BLaER1 (cell line): ENCODE measurements around the gene GRAMD1A.

Experiments used
- H3K27ac ChIP-seq: shearing (Covaris generic); formaldehyde crosslinking; 2 replicates; pipeline ENCODE4 v1.8.1; 2022
- H3K27me3 ChIP-seq: shearing (Covaris generic); formaldehyde crosslinking; 2 replicates; pipeline ENCODE4 v1.8.1; 2022
- H3K36me3 ChIP-seq: shearing (Covaris generic); formaldehyde crosslinking; 2 replicates; pipeline ENCODE4 v1.8.1; 2022
- H3K4me1 ChIP-seq: shearing (Covaris generic); formaldehyde crosslinking; 2 replicates; pipeline ENCODE4 v1.8.1; 2022
- H3K4me2 ChIP-seq: shearing (Covaris generic); formaldehyde crosslinking; 2 replicates; pipeline ENCODE4 v1.8.1; 2022
- H3K4me3 ChIP-seq: shearing (Covaris generic); formaldehyde crosslinking; 2 replicates; pipeline ENCODE4 v1.8.1; 2022
- H3K9ac ChIP-seq: shearing (Covaris generic); formaldehyde crosslinking; 2 replicates; pipeline ENCODE4 v1.8.1; 2022
- H3K9me3 ChIP-seq: shearing (Covaris generic); formaldehyde crosslinking; 2 replicates; pipeline ENCODE4 v1.8.1; 2022
- H4K20me1 ChIP-seq: shearing (Covaris generic); formaldehyde crosslinking; 2 replicates; pipeline ENCODE4 v1.8.1; 2022
- Cebpa-rat ChIP-seq: shearing (Covaris generic); IDR thresholded peaks from 2 replicates; pipeline ENCODE4 v1.8.1; 2022

Gene GRAMD1A

GRCh38 chr19:35033067-35034004, 33.2 kb downstream of the GRAMD1A start:
- Histone ChIP-seq H3K4me3 (no peak overlapping the region), H3K9me3 (no peaks in the 10 kb centered on the region), H3K4me2 (peak overlapping the region; percentile 72), H3K27me3 (peaks cover 38% of the 10 kb centered on the region), H3K27ac (peak overlapping the region; percentile 61), H3K9ac (peak overlapping the region; percentile 38; the same call in 1 of the 2 replicates), H3K36me3 (peaks cover 3% of the 10 kb centered on the region), H4K20me1 (peaks cover 17% of the 10 kb centered on the region), H3K4me1 (peaks cover 79% of the 10 kb centered on the region)
- no peak for TF ChIP-seq Cebpa-rat

DNA sequence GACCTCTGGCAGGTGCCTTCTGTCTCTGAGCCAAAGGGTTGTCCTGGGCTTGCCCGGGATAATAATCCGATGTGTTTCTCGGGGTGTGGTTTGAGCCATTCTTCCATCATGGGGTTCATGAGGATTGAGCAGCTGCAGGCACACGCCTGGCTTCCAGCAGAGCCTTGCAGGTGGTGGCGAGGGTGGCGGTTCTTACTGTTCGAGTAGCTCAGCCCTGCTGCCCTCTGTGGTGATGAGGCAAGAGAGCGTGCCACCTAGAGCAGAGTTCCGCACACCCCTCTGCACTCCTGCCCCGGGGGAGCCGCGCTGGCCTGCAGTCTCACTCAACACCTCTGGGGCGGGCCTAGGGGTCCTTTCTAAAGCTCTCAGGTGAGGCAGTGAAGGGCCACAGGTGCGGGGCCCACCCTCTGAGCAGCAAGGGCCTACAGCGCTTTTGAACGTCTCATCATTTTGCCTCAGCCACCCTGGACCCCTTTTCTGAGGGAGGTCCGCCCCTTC, 33.9 kb downstream of the GRAMD1A start:
- no peak; the same call in 1 of the 2 replicates for TF ChIP-seq Cebpa-rat
- Histone ChIP-seq H3K4me2 (peak overlapping the region; percentile 72), H3K36me3 (no peaks in the 10 kb centered on the region), H3K4me3 (no peak overlapping the region), H3K27ac (peak overlapping the region; percentile 61), H3K9ac (peak overlapping the region; percentile 38; the same call in 1 of the 2 replicates), H3K27me3 (peaks cover 34% of the 10 kb centered on the region), H3K9me3 (no peaks in the 10 kb centered on the region), H4K20me1 (peaks cover 10% of the 10 kb centered on the region), H3K4me1 (peaks cover 86% of the 10 kb centered on the region)

GRCh38 chr19:35034588-35035382, 34.7 kb downstream of the GRAMD1A start:
- no peaks in the 10 kb centered on the region for H3K36me3 ChIP-seq
- H3K9ac ChIP-seq, result peak overlapping the region; percentile 38; the same call in 1 of the 2 replicates
- H3K4me1 ChIP-seq, result peaks cover 86% of the 10 kb centered on the region
- H3K4me2 ChIP-seq, result peak overlapping the region; percentile 72
- H3K27ac ChIP-seq, result peak overlapping the region; percentile 61
- H4K20me1 ChIP-seq, result peaks cover 2% of the 10 kb centered on the region; the same call in 1 of the 2 replicates
- no peak for TF ChIP-seq Cebpa-rat
- no peaks in the 10 kb centered on the region for H3K9me3 ChIP-seq
- H3K27me3 ChIP-seq, result peaks cover 27% of the 10 kb centered on the region
- H3K4me3 ChIP-seq, result no peak overlapping the region

DNA sequence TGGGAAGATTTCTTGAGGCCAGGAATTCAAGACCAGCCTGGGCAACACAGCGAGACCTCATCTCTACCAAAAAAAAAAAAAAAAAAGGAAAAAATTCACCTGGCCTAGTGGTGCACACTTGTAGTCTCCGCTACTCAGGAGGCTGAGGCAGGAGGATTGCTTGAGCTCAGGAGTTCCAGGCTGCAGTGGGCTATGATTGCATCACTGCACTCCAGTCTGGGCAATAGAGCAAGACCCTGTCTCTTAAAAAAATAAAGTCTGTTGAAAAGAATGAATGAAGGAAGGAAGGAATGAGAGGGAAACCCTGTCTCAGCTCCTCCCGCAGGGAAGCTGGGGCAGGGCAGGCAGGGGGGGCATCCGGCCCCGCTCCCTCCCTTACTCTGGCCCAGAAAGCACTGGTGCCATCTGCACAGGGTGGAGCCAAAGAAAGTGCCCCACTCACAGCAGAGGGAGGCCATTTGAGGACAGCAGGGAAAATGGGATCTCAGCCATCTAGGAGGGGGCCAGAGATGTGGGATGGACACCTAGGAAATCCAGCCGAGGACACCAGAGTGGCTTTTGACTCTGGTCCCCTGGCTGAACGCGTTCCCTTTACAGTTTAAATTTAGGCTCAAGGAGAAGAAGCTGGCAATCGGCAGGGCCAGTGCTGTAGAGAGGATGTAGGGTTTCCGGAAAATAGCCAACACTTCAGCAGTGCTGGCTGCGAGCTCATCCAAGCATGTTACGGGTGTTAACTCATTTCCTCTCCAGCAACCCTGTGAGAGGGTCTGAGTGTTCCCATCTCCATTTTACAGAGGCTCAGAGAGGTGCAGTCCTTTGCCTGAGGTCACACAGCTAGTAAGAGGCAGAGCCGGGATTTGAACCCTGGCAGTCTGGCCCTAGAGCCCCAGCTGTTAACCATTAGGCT, 37.8 kb downstream of the GRAMD1A start:
- H3K36me3 ChIP-seq, result no peaks in the 10 kb centered on the region

GRCh38 chr19:35038623-35039512, 38.7 kb downstream of the GRAMD1A start:
- Histone ChIP-seq H3K4me2 (peak overlapping the region; percentile 98), H3K4me3 (peak overlapping the region; percentile 61), H3K36me3 (no peaks in the 10 kb centered on the region), H3K9ac (peak overlapping the region; percentile 69), H3K4me1 (peaks cover 99% of the 10 kb centered on the region), H3K27me3 (no peaks in the 10 kb centered on the region), H4K20me1 (no peaks in the 10 kb centered on the region), H3K27ac (peak overlapping the region; percentile 93), H3K9me3 (no peaks in the 10 kb centered on the region)
- peak; percentile 51; the same call in 1 of the 2 replicates for TF ChIP-seq Cebpa-rat

More for the DNA sequence above, 37.8 kb downstream of the GRAMD1A start:
- TF ChIP-seq Cebpa-rat, result peak; percentile 86
- Histone ChIP-seq H3K27me3 (no peaks in the 10 kb centered on the region), H3K27ac (peak overlapping the region; percentile 93), H3K4me1 (peaks cover 99% of the 10 kb centered on the region), H3K9me3 (no peaks in the 10 kb centered on the region), H3K9ac (peak overlapping the region; percentile 78), H4K20me1 (no peaks in the 10 kb centered on the region), H3K4me2 (peak overlapping the region; percentile 98), H3K4me3 (peak overlapping the region; percentile 31; the same call in 1 of the 2 replicates)

GRCh38 chr19:35039881-35040825, 40.0 kb downstream of the GRAMD1A start:
- H3K9ac ChIP-seq, result peak overlapping the region; percentile 69

DNA sequence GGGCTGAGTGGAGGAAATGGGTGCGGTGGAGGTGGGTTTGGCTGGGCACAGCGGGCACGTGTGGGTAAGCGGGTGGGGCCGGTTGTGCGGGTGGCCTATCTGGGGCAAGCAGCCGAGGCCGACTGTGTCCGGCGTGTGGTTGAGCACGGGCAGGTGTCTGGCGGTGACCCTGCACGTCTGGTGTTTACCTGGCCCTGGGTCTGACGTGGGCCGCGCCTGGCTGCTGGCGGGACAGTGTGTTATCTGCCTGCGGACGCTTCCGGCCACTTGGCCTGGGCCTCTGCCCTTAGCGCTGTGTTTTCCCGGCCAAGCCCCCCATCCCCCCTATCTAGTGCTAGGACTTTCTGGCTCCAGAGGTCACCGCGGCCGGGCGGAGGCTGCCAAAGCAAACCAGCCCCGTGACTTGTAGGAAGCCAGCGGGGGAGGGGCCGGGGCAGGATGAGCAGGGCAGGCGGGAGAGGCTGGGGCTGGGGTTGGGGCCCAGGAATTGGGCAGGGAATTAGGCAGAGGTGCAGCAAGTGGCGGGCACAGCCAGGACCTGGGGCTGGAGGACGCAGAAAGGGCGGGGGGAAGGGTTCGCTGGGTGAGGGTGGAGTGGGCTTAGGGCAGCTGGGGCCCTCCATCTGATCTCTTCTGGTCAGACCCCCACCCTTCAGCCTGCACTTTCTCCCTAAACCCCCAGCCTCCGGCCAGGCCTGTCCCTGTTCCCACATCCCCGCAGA, 40.9 kb downstream of the GRAMD1A start:
- Histone ChIP-seq H3K4me3 (peak overlapping the region; percentile 61), H3K9me3 (no peaks in the 10 kb centered on the region), H3K9ac (peak overlapping the region; percentile 69), H3K4me2 (peak overlapping the region; percentile 98), H3K36me3 (no peaks in the 10 kb centered on the region), H3K27me3 (no peaks in the 10 kb centered on the region), H3K4me1 (peaks cover 100% of the 10 kb centered on the region), H4K20me1 (no peaks in the 10 kb centered on the region), H3K27ac (peak overlapping the region; percentile 93)
- no peak for TF ChIP-seq Cebpa-rat

More at GRCh38 chr19:35039881-35040825, 40.0 kb downstream of the GRAMD1A start:
- no peaks in the 10 kb centered on the region for H3K9me3 ChIP-seq
- H4K20me1 ChIP-seq, result no peaks in the 10 kb centered on the region
- peaks cover 99% of the 10 kb centered on the region for H3K4me1 ChIP-seq
- peak overlapping the region; percentile 61 for H3K4me3 ChIP-seq
- H3K4me2 ChIP-seq, result peak overlapping the region; percentile 98
- H3K27ac ChIP-seq, result peak overlapping the region; percentile 93
- TF ChIP-seq Cebpa-rat, result no peak
- H3K27me3 ChIP-seq, result no peaks in the 10 kb centered on the region
- no peaks in the 10 kb centered on the region for H3K36me3 ChIP-seq
